ENCODE measurements around the gene PREB. TPM values are rescaled to one million over a fixed set of nuclear protein-coding genes. Genes with fewer than 3 reads are reported as not detected.

Gene PREB
- total RNA-seq, 2 experiments from 2014 or later = 51.7 to 53.9 TPM

DNA sequence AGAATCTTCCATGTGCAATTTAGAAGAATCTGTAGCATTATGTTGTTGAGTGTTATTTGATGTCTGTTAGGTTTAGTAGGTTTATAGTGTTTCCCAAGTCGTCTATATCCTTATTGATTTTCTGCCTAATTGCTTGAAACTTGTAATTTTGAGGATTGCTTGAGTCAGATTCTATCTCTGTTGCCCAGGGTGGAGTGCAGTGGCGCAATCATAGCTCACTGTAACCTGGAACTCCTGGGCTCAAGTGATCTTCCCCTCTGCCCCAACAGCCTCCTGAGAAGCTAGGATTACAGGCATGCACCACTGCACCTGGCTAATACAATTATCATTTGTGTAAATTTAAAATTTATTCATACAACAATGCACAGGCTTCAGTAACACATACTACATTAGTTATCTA lies 11.2 kb upstream of the PREB start:
- Mint-ChIP-seq H3K9me3 (peaks cover 2% of the 10 kb centered on the region), H3K4me1 (no peaks in the 10 kb centered on the region), H3K27ac (no peak overlapping the region), H3K4me3 (no peak overlapping the region), H3K27me3 (peaks cover 34% of the 10 kb centered on the region), H3K36me3 (peaks cover 2% of the 10 kb centered on the region)
- DNase-seq (no peak), ATAC-seq (ENCODE audit: low read depth) (no peak)
- POLR2A ChIA-PET = no interaction called here

DNA sequence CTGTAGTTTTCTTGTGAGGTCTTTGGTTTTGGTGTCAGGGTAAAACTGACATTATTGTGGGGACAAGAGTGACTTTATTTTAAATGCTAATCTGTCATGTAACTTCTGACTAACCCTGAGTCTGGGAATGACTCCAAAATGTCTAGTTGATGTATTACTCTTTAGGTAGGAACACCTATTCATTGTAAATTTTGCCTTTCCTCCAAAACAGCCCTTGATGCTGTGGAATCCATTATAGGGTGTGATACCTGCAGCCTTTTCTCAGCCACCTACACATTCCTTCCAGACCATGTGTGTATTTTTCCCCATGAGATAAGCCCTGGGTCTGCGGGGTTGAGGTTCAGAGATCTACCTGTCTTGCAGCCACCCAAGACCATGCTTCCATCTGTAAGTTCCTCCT lies 8.8 kb upstream of the PREB start:
- ATAC-seq (ENCODE audit: low read depth) (no peak), DNase-seq (no peak)
- Mint-ChIP-seq H3K27ac (no peak overlapping the region), H3K9me3 (peaks cover 2% of the 10 kb centered on the region), H3K36me3 (peaks cover 2% of the 10 kb centered on the region), H3K27me3 (peaks cover 34% of the 10 kb centered on the region), H3K4me1 (no peaks in the 10 kb centered on the region), H3K4me3 (no peak overlapping the region)
- POLR2A ChIA-PET = no interaction called here

DNA sequence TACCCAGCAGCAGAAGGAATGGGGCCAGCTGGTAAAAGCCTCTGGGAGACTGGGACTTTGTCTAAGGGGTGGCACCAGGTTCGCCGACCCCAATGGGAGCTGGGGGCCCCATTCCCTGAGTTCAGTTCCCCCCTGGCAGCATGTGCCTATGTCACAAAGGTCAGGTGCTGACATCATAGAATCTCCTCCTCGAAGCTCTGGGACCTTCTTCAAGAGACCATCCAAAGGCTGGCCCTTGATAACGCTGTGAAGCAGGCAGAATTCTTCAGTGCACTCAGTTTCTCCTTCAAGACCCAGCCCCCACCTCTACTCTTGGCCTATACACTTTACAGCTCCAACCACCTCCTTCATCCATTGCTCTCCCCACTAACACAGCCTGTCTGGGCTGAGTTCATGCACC lies 4.9 kb upstream of the PREB start, which contains the start of gene PRR30:
TSS of gene PRR30 (minus strand) at position 101 of the 400 bp plus-strand sequence. CDS start 1,081 bp downstream, outside the sequence.
- Mint-ChIP-seq H3K27me3 (peaks cover 19% of the 10 kb centered on the region), H3K4me1 (peaks cover 3% of the 10 kb centered on the region), H3K9me3 (peaks cover 2% of the 10 kb centered on the region), H3K4me3 (no peak within 1 kb of the TSS), H3K27ac (no peak within 1 kb of the TSS), H3K36me3 (peaks cover 3% of the 10 kb centered on the region)
- POLR2A ChIA-PET = no interaction called here
- no peak for DNase-seq
- ATAC-seq (ENCODE audit: low read depth) = no peak

DNA sequence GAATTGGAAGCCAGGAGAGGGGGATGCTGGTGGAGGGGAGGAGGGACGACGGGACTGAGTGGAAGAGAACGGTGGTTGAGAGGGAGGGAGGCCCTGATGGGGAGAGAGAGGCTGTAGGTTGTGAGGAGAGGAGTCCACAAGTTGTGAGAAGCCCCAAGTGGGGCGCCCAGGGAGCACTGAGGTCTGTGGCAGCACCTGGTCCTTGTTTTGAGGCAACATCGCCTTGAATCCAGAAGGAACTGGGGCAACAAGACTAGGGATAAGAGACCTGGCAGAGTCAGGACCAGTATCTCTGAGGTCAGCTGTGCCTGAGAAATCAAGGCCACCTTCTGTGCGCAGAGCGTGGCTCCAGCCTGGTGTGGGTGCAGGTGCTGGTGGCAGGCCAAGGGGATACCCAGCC lies 3.7 kb upstream of the PREB start:
- Mint-ChIP-seq H3K9me3 (peaks cover 1% of the 10 kb centered on the region), H3K4me1 (peaks cover 10% of the 10 kb centered on the region), H3K27me3 (peaks cover 9% of the 10 kb centered on the region), H3K27ac (peak overlapping the region; percentile 56), H3K36me3 (peaks cover 6% of the 10 kb centered on the region), H3K4me3 (no peak overlapping the region)
- ATAC-seq (ENCODE audit: low read depth) = no peak
- no peak for DNase-seq
- POLR2A ChIA-PET = no interaction called here

DNA sequence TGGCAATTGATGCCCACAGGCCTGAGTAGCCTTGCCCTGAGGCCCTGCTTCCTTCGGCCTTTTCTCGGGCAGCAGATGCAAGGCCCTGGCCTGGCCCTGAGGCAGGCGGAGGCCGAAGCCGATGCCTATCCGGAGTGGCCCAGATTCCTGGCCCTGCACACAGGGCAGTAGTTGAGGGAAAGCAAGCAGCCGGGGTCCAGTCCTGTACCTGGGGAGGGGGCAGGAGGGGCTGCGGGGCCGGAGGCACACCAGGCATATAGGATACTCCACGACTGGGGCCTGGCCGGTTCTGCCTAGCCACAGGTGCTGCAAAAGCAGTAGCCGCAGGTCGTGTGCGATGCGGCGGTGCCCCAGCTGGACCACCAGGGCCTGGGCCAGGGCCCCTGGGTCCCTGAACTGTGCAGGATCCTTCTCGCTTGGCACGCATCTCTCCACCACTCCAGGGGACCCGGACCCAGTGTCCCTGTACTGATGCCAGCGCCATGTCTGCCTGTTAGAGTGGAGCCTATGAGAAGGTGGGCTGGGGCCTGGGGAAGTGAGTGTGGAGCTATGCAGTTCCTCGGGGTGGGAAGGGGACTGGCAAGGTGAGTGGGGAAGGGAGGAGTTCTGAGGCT lies 3.0 kb upstream of the PREB start:
- H3K27me3 Mint-ChIP-seq = peaks cover 3% of the 10 kb centered on the region
- H3K27ac Mint-ChIP-seq = no peak overlapping the region
- H3K9me3 Mint-ChIP-seq = no peaks in the 10 kb centered on the region
- no peak overlapping the region for H3K4me3 Mint-ChIP-seq
- peaks cover 7% of the 10 kb centered on the region for H3K36me3 Mint-ChIP-seq
- POLR2A ChIA-PET = no interaction called here
- no peak for DNase-seq
- H3K4me1 Mint-ChIP-seq = peaks cover 16% of the 10 kb centered on the region
- ATAC-seq (ENCODE audit: low read depth) = no peak

DNA sequence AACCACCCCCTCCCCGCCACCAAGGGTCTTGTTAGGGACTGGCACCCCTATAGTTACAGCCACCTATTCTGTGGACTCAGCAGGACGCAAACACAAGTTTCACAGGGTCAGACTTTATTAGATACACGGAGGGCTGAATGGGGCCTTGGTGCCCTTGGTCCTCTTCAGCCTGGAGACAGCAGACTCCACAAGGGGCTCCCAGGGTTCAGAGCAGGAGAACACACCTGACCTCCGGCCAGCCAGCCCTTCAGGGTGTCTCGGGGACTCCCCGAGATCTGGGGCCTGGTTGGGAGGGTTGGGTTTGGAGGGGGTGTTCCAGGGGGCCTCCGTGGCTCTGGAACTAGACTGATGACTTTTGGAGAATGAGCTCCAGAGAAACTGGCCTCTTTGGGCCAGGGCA lies 2.3 kb upstream of the PREB start:
- Mint-ChIP-seq H3K4me1 (peaks cover 17% of the 10 kb centered on the region), H3K36me3 (peaks cover 7% of the 10 kb centered on the region), H3K9me3 (no peaks in the 10 kb centered on the region), H3K4me3 (no peak overlapping the region), H3K27ac (no peak overlapping the region), H3K27me3 (no peaks in the 10 kb centered on the region)
- no peak for ATAC-seq (ENCODE audit: low read depth)
- POLR2A ChIA-PET = no interaction called here
- DNase-seq = no peak

DNA sequence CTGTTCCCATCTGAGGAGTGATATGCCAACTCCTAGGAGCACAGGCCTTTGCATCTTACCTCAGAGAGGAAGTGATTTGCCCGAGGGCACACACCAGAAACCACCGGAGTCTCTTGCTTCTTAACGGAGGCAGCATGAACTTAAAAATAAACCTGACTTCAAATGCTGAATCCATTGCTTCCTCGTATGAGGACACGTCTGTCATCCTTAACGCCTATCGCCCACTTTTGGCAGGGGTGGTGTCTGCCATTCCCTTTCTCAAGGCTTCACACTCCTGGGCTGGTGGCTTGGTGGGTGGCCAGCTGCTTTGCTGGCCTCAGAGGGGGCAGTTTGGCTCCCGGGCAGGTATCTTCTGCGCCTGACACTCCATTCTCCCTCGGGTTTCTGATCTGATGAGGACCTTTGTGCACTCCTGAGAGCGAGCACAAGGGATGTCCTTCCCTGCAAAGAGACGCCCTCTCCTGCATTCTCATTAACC lies 1.1 kb upstream of the PREB start:
- Mint-ChIP-seq H3K9me3 (no peaks in the 10 kb centered on the region), H3K4me3 (peak overlapping the region; percentile 97), H3K36me3 (peaks cover 7% of the 10 kb centered on the region), H3K4me1 (peaks cover 17% of the 10 kb centered on the region), H3K27ac (peak overlapping the region; percentile 97), H3K27me3 (no peaks in the 10 kb centered on the region)
- ATAC-seq (ENCODE audit: low read depth) (no peak), DNase-seq (no peak)
- POLR2A ChIA-PET = interaction anchor here (0.7 to 3.0 kb wide), 5 partner anchors 10 to 77 kb away, joined by 3 to 34 read pairs (median 3); partner anchors contain the start of gene ABHD1

DNA sequence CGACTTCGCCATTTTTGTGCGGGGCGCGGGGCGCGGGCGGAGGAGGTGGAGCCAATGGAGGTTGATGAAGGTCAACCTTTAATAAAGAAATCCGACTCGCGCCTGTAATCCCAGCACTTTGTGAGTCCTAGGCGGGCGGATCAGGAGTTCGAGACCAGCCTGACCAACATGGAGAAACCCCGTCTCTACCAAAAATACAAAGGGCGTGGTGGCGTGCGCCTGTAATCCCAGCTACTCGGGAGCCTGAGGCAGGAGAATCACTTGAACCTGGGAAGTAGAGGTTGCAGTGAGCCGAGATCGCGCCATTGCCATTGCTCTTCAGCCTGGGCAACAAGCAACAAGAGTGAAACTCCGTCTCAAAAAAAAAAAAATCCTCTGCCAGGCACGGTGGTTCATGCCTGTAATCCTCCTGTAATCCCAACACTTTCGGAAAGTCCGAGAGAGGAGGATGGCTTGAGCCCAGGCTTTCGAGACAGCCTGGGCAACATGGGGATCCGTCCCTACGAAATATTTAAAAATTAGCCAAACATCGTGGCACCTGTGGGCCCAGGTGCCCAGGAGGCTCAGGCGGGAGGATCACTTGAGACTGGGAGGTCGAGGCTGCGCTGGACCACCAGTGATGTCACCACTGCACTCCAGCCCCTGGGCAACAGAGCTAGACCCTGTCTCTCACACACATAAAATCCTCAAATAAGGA lies 493 bp upstream of the PREB start:
- DNase-seq = no peak
- Mint-ChIP-seq H3K27ac (peak overlapping the region; percentile 97), H3K9me3 (no peaks in the 10 kb centered on the region), H3K4me1 (peaks cover 17% of the 10 kb centered on the region), H3K4me3 (peak overlapping the region; percentile 97), H3K36me3 (peaks cover 7% of the 10 kb centered on the region), H3K27me3 (no peaks in the 10 kb centered on the region)
- POLR2A ChIA-PET = interaction anchor here (0.7 to 3.0 kb wide), 6 partner anchors 9 to 77 kb away, joined by 3 to 34 read pairs (median 4); partner anchors contain the start of genes ABHD1, ATRAID and SLC5A6
- no peak for ATAC-seq (ENCODE audit: low read depth)

DNA sequence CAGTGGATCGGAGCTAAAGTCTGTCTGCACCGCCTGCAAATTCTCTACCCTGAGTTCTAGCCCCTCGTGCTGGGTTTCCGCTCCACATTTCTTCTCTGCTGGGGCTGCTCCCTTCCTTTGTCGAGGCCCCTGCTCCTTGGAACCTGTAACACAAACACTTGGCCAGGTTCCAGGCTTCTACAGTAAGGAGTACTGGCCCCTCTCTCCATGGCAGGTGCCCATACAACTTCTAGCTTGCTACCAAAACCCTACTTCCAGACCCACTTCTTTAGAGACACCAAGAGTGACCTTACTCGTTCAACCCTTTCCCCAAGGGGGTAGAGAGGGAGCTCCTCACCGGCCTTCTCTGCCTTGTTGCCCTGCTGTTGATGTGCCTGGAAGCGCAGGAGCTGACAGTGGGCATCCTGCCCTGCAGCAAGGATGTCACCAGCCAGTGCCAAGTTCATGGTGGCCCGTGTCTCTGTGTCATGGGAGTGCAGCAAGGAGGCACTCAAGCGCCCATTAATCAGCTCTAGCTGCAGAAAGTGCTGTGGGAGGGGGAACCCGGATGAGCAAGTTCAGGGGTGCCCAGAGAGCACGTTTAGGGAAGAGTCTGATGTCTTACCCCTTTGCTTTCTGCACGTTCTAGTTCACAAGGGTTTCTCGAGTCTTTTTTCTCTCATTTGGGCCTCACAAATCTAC lies 1.1 kb downstream of the PREB start:
- peaks cover 9% of the 10 kb centered on the region for H3K36me3 Mint-ChIP-seq
- H3K27me3 Mint-ChIP-seq = no peaks in the 10 kb centered on the region
- H3K4me3 Mint-ChIP-seq = peak overlapping the region; percentile 97
- ATAC-seq (ENCODE audit: low read depth) (no peak), DNase-seq (no peak)
- peak overlapping the region; percentile 97 for H3K27ac Mint-ChIP-seq
- no peaks in the 10 kb centered on the region for H3K9me3 Mint-ChIP-seq
- H3K4me1 Mint-ChIP-seq = peaks cover 17% of the 10 kb centered on the region
- POLR2A ChIA-PET = interaction anchor here (1.0 to 3.0 kb wide), 5 partner anchors 10 to 238 kb away, joined by 4 to 34 read pairs (median 5); partner anchors contain the start of genes ABHD1, ATRAID, CAD and SLC5A6

DNA sequence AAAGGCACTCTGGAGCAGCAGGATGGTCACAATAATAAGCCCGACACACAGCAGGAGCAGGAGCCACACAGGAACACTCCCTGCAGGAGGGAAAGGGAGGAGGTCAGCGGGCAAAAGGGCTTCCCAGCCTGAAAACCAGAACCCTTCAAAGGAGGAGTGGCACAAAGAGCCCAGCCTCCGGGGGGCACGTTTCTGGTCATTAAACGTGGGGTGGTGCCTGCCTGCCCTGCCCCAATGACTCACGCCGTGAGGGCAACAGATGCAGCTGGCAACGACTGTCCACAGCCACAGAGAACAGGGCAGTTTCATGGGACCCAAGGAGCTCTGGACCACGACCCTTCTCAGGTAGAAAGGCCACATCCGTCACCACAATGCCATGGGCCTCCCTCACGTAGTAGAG lies 3.0 kb downstream of the PREB start:
- Mint-ChIP-seq H3K27me3 (no peaks in the 10 kb centered on the region), H3K27ac (no peak overlapping the region), H3K9me3 (no peaks in the 10 kb centered on the region), H3K4me1 (peaks cover 17% of the 10 kb centered on the region), H3K4me3 (no peak overlapping the region), H3K36me3 (peaks cover 9% of the 10 kb centered on the region)
- DNase-seq = no peak
- POLR2A ChIA-PET = interaction anchor here (0.7 kb wide), 1 partner anchor 8 kb away, joined by 3 read pairs; the partner anchor contains the start of gene ABHD1
- no peak for ATAC-seq (ENCODE audit: low read depth)

DNA sequence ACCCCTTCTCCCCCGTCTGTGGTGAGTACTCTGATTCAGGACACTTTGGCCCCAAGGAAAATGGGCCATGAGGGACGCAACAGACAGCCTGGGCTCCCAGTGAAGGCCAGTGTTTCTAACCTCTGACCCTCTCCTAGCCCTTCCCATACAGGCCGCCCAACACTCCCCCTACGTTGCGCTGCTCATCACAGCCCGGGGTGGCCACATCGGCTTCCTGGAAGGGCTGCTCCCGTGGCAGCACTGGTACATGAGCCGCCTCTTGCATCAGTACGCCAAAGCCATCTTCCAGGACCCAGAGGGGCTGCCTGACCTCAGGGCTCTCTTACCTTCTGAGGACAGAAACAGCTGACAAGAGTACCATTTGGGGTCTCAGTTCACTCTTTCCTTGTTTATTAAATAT lies 4.0 kb downstream of the PREB start:
- Mint-ChIP-seq H3K9me3 (no peaks in the 10 kb centered on the region), H3K4me3 (no peak overlapping the region), H3K27me3 (no peaks in the 10 kb centered on the region), H3K36me3 (peaks cover 9% of the 10 kb centered on the region), H3K27ac (no peak overlapping the region), H3K4me1 (peaks cover 17% of the 10 kb centered on the region)
- DNase-seq (no peak), ATAC-seq (ENCODE audit: low read depth) (no peak)
- POLR2A ChIA-PET = no interaction called here

DNA sequence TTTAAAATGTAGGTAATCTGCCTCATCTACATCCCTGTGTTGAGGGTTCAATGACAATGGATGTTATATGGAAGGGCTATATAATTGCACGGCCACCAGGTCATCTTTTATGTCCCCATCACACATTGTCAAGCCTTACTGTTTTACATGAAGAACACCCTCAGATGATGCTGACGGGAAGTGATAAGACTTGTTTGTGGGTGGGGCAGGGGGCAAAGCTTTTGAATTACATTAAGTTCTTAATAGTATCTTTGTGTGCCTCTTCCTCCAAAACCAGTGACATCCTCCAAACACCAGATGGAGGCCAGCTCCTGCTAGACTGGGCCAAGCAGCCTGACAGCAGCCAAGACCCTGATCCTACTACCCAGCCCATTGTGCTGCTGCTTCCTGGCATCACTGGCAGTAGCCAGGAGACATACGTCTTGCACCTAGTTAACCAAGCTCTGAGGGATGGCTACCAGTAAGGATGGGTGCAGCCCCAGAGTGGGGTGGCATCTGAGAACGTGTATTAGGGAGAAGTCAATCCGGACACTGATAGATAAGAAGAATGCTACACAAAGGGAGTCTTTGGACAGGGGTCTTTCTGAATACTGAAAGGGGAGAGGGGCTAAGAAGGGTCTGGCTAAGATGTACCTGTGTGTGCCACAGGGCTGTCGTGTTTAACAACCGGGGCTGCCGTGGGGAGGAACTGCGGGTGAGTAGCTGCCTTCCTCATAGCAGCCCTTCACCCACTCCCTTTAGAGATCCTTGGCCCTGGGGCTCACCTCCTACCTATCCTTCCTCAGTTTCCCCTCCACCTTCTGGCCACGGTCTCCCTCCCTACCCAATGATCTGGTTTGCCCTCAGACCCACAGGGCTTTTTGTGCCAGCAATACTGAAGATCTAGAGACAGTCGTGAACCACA lies 5.5 kb downstream of the PREB start:
- POLR2A ChIA-PET = no interaction called here
- Mint-ChIP-seq H3K4me3 (no peak overlapping the region), H3K27me3 (no peaks in the 10 kb centered on the region), H3K9me3 (no peaks in the 10 kb centered on the region), H3K4me1 (peaks cover 16% of the 10 kb centered on the region), H3K36me3 (peaks cover 7% of the 10 kb centered on the region), H3K27ac (no peak overlapping the region)
- DNase-seq (no peak), ATAC-seq (ENCODE audit: low read depth) (no peak)

Data from activated naive CD8-positive, alpha-beta T cell treated with anti-CD3 and anti-CD28 coated beads, Interleukin-2, amount 10 ng/mL, durations not matched to agents 7 days and 5 days (primary cell).